Tibial nerve (tissue), 3 donors: ENCODE measurements around the gene CFAP52.

Experiments
- POLR2A ChIP-seq, 2 donors: fragments of 450-650 bp; IDR thresholded peaks; one replicate each; pipeline ENCODE4 v1.6.1; 2017; ENCODE audit warnings: antibody characterized with exemption in 2 of 2, mild to moderate bottlenecking in 2 of 2, moderate library complexity in 2 of 2
- TF ChIP-seq, protein P1 (sequence below), 5 experiments: fragments of 200-600 bp in 3 of 5; fragments of 450-650 bp in 2 of 5; sonication (generic) in 3 of 5; IDR thresholded peaks; one replicate each; pipeline ENCODE4 v1.5.1; 2016 to 2019; ENCODE audit warnings: antibody characterized with exemption in 5 of 5, mild to moderate bottlenecking in 3 of 5, moderate library complexity in 2 of 5

DNA sequence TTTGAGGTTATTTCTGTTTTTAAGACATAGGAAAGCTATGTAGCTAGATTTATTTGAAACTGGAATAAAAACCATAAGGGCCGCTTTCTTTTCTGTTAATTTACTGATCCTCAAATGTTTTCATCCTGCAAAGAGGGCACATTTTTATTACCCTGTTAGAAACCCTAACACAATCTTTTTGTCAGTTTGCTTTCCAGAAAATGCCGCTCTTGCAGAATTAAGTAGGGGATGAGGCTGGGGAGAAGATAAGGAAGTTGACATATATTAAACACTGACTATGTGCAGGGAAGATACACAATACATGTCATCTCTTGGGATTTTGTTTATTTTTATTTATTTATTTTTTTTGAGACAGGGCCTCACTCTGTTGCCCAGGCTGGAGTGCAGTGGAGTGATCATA, 84.6 kb downstream of the CFAP52 start:
- TF ChIP-seq, protein P1, sequence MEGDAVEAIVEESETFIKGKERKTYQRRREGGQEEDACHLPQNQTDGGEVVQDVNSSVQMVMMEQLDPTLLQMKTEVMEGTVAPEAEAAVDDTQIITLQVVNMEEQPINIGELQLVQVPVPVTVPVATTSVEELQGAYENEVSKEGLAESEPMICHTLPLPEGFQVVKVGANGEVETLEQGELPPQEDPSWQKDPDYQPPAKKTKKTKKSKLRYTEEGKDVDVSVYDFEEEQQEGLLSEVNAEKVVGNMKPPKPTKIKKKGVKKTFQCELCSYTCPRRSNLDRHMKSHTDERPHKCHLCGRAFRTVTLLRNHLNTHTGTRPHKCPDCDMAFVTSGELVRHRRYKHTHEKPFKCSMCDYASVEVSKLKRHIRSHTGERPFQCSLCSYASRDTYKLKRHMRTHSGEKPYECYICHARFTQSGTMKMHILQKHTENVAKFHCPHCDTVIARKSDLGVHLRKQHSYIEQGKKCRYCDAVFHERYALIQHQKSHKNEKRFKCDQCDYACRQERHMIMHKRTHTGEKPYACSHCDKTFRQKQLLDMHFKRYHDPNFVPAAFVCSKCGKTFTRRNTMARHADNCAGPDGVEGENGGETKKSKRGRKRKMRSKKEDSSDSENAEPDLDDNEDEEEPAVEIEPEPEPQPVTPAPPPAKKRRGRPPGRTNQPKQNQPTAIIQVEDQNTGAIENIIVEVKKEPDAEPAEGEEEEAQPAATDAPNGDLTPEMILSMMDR (IDR thresholded peaks at IDR 0.05), result no peak
- TF ChIP-seq POLR2A (IDR thresholded peaks at IDR 0.05), result no peak
